Measurements from ENCODE around the gene PTPN14.

Gene PTPN14

GRCh38 chr1:214324896-214325800 is 226.3 kb downstream of the PTPN14 start:
- no peak for DNase-seq

GRCh38 chr1:214321705-214322453 is 229.5 kb downstream of the PTPN14 start:
- DNase-seq, result no peak

- DNase-seq, result no peak
Measured at GRCh38 chr1:214319938-214320337, 231.5 kb downstream of the PTPN14 start.

- no peak for DNase-seq
Measured at GRCh38 chr1:214318956-214319736, 232.3 kb downstream of the PTPN14 start.

GRCh38 chr1:214318356-214318755 is 233.0 kb downstream of the PTPN14 start:
- no peak for DNase-seq

- no peak for DNase-seq
Measured at GRCh38 chr1:214317734-214318133, 233.7 kb downstream of the PTPN14 start.

GRCh38 chr1:214317300-214317699 is 234.1 kb downstream of the PTPN14 start:
- no peak for DNase-seq

GRCh38 chr1:214316593-214316992 is 234.8 kb downstream of the PTPN14 start:
- DNase-seq, result no peak

- no peak for DNase-seq
Measured at GRCh38 chr1:214314178-214314843, 237.1 kb downstream of the PTPN14 start.

GRCh38 chr1:214312530-214313051 is 238.8 kb downstream of the PTPN14 start:
- no peak for DNase-seq

GRCh38 chr1:214310777-214311690 is 240.4 kb downstream of the PTPN14 start:
- DNase-seq, result no peak

- DNase-seq, result peak in 1 of 2 experiments; percentile 9
Measured at GRCh38 chr1:214310010-214310409, 241.4 kb downstream of the PTPN14 start.

GRCh38 chr1:214306269-214306668 is 245.1 kb downstream of the PTPN14 start:
- no peak for DNase-seq

GRCh38 chr1:214305164-214305751 is 246.1 kb downstream of the PTPN14 start:
- DNase-seq, result no peak

GRCh38 chr1:214303141-214303930 is 248.1 kb downstream of the PTPN14 start:
- DNase-seq, result no peak

- no peak for DNase-seq
Measured at GRCh38 chr1:214301526-214301925, 249.9 kb downstream of the PTPN14 start.

- DNase-seq, result no peak
Measured at GRCh38 chr1:214300149-214300780, 251.1 kb downstream of the PTPN14 start.
